HG03342 (cell line): Measurements from ENCODE around the gene ASIC3.

Experiments
- ATAC-seq: cut with Tn5 transposase; IDR thresholded peaks from one replicate; pipeline ENCODE4 v1.9.1; 2021; ENCODE audit warnings: mild to moderate bottlenecking, moderate library complexity; ENCODE audit not compliant: unreplicated experiment

ASIC3 gene

DNA sequence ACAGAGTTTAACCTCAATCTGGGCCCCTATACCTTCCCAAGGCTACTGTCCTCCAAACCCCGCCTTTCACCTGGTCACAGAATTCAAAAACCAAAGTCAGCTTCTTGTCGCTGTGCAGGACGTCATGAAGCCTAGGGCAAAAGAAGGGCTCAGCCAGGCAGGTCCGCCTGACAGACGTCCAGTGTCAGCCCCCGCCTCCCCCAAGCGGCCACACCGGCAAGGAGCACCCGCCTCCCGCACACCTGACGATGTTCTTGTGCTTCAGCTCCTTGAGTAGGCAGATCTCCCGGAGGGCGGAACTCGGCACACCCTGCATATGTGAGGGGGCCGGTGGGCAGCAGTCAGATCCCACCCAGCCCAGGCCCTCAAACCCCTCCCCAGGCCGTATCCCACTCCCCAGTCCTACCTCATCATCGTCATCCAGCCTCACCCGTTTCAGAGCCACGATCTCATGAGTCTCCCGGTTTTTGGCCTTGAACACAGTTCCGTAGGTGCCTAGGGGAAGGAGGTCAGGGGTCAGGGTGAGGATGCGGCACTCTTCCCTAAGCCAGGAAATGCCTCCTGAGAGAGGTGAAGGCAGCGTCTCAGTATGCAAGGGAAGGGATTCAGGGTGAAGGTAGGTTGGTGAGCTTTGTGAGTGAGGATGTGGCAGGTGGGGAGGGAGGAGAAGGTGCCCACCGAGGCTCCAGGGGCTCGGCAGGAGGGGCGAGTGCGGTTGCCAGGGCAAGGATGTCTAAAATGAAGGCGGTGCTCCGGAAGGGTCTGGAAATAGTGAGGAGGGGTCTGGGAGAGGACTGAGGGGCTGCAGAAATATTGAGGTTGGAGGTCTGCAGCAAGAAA, 8.6 kb downstream of the ASIC3 start:
- ATAC-seq = no peak

DNA sequence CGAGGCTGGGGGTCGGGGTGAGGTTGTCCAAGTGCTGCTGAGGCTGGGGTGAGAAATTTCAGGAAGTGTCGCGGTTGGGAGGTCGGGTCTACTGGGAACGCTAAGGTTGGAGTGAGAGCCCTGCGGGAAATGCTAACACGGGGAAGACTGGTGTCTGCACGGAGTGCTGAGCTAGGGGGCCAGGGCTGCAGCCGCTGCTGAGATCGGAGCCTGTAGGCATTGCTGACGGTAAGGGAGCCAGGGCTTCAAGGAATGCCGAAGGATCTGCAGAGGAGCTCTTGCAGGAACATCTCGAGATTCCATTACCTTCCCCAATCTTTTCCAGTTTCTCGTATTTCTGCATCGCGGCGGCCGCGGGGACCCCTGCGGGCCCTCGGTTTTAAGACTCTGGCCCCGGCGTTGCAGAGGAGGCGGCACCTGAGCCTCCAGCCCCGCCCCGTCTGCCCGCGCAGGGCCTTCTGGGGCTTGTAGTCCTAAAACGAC, 9.2 kb downstream of the ASIC3 start, which contains the start of gene CDK5:
Gene CDK5, minus strand, starts transcription at position 392 of the 483 bp plus-strand sequence. Its CDS starts 49 bp downstream, at position 343.
- ATAC-seq = peak; percentile 11

DNA sequence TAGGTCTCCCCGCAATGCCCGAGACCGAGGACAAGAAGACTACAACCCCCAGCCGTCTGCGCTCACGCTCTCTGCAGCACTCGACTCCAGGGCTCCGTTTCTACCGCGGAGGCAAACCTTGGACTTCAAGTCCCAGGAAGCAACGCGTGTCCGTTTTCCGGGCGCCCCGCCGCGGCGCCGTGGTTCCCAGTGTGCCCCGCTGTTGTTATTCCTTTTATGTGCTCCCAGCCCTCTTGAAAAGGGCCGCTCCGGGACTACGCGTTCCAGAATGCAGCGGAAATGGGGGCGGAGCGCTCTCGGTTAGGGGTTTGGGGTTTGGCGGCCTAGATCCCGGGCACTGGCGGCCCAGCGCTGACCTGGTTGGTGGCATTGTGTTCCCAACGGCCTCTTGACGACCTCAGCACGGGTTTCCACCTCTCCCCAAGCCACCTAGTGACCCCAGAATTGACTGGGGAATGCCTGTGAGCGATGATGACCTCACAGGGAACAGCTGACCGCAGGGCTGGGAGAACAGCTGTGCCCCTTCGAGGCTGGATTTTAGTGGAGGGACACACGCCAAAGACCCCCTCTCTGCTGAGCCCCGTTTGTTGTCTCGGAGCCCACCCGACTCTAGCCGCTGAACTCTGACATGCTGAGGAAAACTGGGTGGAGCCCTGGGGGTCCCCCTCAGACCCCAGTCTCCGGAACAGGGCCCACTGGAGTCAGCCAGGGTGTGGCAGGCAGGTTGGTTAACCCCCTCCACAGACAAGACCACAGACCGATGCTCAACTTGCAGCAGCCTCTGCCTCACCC, 9.9 kb downstream of the ASIC3 start:
- ATAC-seq = peak; percentile 89

DNA sequence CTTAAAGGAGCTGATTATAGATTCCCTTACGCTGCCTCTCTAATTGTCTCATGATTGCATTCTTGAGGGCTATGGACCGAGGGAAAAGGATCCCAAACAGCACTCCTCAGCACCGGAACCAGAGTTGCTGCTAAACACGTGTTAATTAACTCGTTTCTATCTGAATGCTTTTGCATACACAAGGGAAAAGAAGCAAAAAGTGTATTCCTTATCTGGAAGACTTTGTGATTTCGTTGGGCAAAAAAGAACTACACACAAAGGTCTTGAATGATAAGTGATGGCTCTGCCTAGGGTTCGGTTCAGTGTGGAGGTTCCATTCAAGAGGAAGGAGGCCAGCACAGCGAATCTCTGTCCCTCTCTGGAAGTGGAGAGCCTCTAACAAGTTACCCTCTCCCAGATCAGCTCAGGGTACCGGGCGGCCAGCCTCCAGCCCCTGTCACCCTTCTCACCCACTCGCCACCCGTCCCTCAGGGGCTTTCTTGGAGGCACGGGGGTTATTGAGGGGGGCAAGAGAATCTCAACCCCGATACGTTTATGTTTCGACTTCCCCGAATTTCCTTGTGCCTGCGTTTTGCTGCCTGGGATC, 10.5 kb downstream of the ASIC3 start:
- ATAC-seq = no peak

DNA sequence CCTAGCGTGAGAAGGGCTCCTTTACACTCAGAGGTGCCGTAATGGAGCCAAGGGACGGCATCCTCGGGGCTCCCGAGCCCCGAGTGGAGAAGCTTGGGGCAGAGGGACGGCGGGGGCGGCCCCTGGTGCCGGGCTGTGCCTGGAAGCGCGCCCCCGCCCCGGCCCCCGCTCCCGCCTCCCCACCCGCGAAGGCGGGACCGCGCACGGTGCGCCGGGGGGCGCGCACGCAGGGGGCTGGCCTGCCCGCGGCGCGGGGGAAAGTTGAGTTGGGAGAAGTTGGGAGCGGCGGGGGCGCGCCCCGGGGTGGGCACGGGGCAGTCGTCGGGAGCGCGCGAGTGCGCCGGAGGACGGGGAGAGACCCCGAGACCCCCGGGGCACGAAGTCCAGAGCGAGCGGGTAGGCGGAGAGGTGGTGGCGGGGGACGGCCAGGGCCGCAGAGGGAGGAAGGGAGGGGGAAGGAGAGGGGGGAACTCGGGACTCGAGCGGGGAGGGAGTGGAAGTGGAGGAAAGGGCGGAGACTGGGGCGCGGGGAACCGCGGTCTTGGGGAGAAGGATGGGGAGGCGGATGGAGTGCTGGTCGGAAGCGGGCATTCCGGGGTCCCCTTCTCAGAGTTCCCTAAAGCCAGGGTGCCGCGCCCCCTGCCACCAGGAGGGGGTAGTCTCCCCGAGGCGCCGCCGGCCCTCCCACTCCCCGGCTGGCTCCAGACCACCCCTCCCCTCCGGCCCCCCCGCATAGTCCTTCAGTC, 11.2 kb downstream of the ASIC3 start, which contains the start of gene SLC4A2:
Gene SLC4A2, plus strand, starts transcription at position 223 of the 746 bp plus-strand sequence. CDS start 2,399 bp downstream, outside the sequence.
- ATAC-seq = peak; percentile 32

DNA sequence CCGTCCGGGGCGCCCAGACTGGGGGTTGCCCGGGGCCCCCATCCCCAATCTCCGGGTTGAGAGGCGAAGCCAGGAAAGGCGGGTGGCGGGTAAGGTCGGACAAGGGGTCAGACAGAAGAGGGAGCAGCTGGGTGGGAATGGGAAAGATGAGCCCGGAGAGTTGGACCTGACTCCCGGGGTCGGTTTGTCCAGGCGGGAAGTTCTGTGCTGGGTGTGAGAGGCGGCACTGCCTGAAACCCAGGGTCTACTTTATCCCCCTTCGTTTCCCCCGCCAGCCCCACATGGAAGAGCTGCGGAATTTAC, 11.7 kb downstream of the ASIC3 start:
- ATAC-seq = no peak

DNA sequence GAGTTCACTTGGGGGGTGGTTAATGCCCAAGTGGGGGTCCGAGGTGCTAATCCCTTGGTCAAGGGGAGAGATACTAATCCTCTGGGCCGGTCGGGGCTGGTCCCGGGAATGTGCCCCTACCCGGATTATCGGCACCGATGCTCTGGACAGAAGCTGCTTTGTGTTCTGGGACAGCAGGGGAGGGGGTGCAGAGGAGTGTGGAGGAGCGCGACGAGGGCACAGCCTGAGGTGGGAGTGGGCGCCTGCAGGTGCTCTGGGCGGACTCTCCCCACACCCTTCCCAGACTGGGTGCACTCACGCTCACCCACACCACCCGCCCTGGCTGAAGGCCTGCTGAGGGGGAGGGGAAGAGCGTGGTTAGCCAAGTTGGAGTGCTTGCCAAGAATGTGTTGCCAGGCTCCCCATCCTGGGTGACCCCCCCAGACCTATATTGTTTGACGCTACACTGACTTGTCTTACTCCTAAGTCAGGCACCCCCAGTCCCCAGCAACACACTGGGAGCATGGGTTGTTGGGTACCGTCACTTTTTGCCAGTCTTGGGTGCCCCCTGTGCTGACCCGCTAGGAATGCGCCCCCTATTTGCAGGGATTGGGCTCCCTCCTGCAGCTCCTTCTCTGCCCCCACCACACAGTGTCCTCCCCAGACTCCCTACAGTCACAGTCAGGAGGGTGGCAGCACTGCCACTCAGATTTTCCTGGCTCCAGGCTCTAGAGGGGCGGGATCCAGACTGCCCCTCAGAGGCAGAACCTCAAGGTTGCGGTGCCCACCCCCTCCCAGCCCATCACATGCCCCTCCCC, 12.3 kb downstream of the ASIC3 start:
- ATAC-seq = no peak

DNA sequence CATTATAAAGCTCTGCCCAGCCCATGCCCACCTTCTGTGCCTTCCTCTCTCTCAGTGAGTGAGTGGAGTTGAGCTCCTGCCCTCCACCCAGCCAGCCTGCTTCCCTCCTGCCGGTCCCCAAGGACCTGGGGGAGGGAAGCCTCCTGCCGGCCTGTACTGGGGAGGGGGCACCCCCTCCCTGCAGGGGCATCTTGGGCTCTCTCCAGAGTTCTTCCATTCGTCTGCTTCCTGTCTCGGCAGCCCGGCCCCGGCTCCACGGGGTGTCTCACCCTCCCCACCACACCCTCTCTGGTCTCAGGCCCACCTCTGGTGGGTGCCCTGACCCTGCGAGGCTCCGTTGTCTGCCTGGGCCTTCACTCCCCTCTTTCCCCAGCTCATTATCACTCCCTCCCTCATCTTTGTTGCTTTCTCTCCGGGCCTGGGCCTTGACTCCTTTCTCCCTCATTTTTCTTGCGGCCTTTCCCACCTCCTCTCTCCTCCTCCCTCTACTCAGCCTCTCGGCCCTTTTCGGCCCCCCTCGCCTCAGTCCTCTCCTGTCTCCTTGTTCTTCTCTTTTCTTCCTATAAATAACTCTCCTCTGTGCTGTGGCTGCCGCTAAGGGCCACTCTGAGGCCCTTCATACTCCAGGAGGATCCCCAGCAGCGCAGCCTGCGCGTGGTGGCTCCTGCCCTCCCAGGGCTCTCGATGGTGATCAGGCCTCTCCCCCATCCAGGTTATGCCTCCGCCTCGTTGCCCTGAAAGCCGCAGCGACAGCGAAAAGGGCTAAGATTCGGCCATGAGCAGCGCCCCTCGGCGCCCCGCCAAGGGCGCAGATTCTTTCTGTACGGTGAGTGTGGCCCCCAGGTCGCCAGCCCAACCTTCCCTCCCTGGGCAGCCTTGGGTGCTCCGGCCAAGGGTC, 13.1 kb downstream of the ASIC3 start:
- ATAC-seq = no peak

DNA sequence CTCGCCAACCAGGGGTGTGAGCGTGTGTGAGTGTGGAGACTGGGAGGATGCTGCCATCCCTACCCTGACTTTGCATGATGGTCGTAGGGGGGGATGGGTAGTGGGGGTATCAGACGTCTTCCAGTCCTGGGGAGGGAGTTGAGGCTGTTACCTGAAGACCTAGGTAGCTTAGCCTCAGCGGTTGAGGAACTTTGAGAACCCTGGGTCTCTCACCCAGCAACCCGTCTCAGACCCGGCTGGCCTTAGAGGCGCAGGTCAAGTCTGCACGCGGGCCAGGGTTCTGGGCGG, 13.7 kb downstream of the ASIC3 start:
- no peak for ATAC-seq

DNA sequence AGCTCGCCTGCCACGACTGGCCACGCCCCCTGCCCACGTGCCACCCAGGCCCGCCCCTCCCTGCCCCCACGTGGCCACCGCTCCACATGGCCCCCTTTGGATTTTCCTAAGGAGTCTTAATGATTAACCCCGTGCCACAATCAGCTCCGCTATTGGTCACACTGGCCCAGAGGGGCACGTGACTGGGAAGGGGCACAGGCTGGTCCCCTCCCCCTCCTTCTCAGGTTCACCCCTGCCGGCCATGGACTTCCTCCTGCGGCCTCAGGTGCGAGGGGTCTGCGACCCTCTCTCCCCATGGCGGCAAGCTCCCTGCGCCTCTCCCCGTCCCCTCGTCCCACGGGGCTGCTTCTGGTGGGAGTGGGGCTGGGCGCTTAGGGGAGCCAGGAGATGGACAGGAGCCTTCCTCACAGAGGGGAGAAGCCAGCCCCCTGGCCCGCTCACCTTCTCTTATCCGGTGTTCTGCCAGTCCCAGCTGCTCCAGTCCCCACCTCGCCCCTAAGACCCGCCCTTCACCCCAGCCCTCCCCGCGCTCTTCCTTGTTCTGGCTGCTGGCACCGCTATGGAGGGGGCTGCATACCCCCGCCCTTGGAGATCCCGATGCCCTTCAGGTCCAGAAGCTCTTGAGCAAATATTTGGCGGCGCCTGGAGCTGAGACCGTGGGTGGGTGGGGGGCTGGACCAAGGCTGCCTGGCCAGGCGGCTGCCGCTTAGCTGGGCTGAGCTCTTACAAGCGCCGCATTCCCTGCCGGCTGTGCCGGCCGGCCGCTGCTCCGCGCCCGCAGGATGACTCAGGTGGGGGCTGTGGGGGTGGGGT, 14.3 kb downstream of the ASIC3 start:
- no peak for ATAC-seq

DNA sequence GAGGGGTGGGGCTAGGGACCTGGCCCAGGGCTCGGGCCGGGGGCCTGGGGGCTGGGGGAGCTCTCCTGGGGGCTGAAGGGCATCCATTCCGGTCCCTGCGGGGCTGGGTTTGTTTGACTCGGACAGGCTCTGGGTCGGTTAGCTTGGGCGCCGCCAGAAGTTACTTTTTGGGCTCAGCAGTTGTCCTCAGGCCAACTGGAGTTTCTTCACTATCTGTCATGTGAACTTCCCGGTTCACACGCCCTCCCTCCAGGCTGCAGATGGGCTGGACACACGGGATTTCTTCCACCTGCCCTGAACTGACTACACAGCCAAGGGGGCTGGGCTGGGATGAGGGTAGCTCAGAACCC, 14.9 kb downstream of the ASIC3 start:
- ATAC-seq = no peak

DNA sequence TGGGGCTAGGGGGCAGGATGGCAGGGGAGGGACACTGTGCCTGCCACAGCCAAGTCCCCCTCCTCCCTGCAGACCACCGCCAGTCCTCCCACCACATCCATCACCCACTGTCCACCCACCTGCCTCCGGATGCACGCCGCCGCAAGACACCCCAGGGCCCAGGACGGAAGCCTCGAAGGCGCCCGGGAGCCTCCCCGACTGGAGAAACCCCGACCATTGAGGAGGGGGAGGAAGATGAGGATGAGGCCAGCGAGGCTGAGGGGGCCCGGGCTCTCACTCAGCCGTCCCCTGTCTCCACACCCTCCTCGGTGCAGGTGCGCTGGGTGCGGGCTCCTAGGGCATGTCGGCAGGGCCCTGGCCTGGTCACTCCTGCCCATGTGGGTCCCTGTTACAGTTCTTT, 16.1 kb downstream of the ASIC3 start:
- no peak for ATAC-seq

DNA sequence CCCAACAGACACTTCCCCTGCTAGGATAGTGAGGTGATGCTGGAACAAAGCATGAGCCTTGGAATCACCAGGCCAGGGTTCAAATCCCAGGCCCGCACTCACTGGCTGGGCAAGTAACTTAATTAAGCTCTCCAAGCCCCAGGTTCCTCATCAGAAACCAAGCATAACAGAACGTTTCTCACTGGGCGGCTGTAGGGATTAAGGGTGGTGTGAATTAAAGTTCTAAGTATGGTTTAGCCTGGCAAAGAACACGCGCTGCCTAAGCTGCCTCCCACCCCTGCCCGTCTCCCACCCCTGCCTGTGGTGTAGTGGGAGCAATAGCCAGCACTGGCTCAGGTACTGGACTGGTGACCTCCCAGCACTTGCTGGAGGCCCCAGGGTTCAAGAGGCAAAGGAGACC, 16.7 kb downstream of the ASIC3 start:
- no peak for ATAC-seq

DNA sequence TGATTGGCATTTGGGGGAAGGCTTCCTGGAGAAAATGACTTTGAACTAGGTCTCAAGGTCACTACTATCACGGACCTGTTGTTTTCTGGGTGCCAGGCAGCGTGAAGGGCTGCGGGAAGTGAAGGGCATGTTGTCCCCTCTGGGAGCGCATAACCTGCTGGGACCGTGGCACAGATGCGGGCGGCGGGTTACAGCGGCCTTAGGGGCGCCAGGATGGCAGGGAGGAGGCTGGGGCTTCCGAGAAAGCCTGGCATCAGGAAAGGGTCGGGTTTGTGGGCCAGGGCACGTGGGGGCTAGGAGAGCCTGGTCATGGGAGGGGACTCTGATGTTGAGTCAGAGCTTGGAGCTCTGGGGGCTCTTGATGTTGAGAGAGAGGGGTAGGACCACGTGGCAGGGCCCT, 17.2 kb downstream of the ASIC3 start:
- no peak for ATAC-seq

DNA sequence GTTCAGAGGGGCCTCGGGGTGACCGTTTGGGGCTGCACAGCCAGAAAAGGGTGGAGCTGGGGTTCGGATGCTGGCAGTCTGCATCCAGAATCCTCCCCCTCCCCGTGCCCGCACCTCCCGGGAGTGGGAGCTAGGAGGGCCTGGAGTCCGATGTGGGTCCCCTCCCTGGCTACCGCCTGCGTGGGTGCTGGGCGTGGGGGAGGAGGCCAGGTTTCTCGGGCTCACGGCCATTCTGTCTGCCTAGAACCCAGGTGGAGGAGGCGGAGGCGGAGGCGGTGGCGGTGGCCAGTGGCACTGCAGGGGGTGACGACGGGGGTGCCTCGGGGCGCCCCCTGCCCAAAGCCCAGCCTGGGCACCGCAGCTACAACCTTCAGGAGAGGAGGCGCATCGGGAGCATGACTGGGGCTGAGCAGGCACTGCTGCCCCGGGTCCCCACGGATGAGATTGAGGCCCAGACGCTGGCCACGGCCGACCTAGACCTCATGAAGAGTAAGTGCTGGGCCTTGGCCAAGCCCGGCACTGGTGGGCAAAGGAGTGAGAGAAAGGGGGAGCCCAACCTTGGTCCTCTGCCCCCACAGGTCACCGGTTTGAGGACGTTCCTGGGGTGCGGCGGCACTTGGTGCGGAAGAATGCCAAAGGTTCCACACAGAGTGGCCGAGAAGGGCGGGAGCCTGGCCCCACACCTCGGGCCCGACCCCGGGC, 18.1 kb downstream of the ASIC3 start:
- ATAC-seq = no peak

DNA sequence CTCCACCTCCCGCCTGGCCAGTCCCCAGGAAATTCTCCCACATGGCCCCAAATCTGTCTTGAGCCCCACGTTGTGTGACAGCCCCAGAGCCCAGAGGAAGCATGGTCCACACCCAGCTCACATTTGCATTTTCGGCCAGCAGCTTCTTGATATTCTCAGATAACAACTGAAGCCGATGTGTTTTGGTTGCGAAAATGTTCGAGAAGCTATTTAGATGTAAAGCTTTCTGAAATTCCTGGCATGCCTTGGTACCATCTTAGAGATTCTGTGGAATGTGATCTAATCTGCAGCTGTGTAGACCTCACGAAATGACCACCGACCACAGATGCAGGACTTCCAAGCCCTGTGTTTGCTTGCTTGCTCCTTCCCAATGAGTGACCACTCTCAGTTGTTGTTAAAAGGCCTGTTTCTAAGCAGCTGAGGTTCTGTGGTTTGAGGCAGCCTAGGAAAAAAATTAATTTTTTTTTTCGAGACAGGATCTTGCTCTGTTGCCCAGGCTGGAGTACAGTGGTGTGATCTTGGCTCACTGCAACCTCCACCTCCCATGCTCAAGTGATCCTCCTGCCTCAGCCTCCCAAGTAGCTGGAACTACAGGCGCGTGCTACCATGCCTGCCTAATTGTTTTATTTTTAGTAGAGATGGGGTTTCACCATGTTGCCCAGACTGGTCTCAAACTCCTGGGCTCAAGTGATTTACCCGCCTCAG, 19.9 kb downstream of the ASIC3 start:
- ATAC-seq = no peak

DNA sequence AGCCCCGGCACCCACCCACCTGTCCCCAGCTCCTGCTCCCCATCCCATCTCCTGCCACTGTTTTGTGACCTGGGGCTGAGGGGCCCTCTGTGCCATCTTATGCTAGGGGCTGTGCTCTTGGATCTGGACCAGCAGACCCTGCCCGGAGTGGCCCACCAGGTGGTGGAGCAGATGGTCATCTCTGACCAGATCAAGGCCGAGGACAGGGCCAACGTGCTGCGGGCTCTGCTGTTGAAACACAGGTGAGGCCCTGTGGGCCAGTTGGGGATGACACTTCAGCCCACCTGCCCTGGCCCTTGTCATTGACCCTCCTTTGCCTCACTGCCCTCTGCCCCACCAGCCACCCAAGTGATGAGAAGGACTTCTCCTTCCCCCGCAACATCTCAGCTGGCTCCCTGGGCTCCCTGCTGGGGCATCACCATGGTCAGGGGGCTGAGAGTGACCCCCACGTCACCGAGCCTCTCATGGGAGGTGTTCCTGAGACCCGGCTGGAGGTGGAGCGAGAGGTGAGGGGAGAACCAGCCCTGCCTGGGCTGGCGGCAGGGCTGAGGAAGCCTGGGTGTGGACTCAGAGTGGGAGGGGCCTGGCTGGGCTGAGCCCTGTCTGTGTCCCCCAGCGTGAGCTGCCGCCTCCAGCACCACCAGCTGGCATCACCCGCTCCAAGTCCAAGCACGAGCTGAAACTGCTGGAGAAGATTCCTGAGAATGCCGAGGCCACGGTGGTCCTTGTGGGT, 21.7 kb downstream of the ASIC3 start:
- no peak for ATAC-seq
